Fibroblast of the aortic adventitia (primary cell): ENCODE results near the gene SLC9A2. TPM values are rescaled to one million over a fixed set of nuclear protein-coding genes. Genes with fewer than 3 reads are reported as not detected.

Experiments
- DNase-seq: peaks from one replicate; pipeline ENCODE4 v3.0.0-alpha.2; 2010; ENCODE audit warnings: low read depth
- H3K4me3 ChIP-seq: 2 replicates; pipeline ENCODE4 v1.5.1; 2011; ENCODE audit warnings: low read depth, mild to moderate bottlenecking, control low read depth, low read length, moderate library complexity
- total RNA-seq: library from RNA; depleted of rRNA; stranded (reverse); fragments of >200 nt; gene quantifications from 2 replicates; pipeline ENCODE4 v1.2.3, GENCODE V29; 2012; ENCODE audit warnings: low replicate concordance
- TF ChIP-seq, protein P1 (sequence below): IDR thresholded peaks from 2 replicates; pipeline ENCODE4 v1.5.1; 2011; ENCODE audit warnings: mild to moderate bottlenecking, low read length, control low read depth, inconsistent platforms; ENCODE audit not compliant: insufficient read depth

Gene SLC9A2
- total RNA-seq, 1 donor, result under 0.01 TPM

DNA sequence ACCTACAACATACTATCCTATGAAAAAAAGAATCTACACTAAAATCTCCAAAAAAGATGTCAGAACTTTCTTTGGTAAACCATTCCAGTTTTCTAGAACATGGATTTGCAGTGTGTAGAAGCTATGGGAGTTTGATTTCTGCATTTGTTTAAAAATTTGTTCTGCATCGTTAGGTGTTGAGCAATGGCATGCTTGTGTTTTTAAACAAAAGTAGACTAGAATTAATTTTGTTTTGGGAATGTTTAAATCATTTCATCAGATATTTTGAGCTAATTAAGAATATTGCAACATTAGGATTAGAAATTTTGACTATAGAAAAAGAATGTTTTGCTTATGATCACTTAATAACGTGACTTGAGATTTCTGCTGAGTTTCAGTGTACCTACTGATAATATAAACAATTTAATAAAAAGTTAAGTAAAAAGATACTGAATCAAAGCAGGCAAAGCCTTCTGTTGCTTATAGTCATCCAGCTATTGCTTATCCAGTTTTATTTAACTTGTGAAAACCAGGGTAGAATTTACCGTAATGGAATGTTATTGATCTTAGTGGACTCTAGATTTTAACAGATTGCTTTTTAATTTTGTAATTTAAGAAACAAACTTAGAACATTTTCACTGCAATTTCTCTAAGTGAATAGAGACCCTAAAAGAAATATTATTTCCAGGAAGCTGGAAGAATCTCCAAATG is 135.2 kb downstream of the SLC9A2 start:
- TF ChIP-seq, protein P1, sequence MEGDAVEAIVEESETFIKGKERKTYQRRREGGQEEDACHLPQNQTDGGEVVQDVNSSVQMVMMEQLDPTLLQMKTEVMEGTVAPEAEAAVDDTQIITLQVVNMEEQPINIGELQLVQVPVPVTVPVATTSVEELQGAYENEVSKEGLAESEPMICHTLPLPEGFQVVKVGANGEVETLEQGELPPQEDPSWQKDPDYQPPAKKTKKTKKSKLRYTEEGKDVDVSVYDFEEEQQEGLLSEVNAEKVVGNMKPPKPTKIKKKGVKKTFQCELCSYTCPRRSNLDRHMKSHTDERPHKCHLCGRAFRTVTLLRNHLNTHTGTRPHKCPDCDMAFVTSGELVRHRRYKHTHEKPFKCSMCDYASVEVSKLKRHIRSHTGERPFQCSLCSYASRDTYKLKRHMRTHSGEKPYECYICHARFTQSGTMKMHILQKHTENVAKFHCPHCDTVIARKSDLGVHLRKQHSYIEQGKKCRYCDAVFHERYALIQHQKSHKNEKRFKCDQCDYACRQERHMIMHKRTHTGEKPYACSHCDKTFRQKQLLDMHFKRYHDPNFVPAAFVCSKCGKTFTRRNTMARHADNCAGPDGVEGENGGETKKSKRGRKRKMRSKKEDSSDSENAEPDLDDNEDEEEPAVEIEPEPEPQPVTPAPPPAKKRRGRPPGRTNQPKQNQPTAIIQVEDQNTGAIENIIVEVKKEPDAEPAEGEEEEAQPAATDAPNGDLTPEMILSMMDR, result no peak
- H3K4me3 ChIP-seq, result no peak overlapping the region
- DNase-seq, result no peak

DNA sequence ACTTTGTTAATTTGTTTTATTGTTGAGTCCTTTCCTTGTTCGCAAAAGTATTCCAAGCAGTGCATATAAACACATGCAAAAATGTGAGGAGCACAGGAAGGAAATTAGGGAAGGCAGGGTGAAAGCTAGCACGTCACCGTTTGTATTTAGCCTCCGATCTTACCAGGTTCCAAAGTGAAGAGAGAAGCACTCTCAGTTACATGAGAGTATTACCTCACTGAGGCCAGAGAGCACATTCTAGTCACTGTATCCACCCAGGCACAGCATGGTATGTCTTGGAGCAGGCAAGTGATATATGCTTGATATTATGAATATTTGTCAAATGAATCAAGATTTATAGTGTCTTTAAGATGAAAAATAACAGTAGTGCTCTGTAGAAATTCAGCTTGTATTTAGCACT is 135.9 kb downstream of the SLC9A2 start:
- no peak overlapping the region for H3K4me3 ChIP-seq
- TF ChIP-seq, protein P1, result no peak
- DNase-seq, result no peak

DNA sequence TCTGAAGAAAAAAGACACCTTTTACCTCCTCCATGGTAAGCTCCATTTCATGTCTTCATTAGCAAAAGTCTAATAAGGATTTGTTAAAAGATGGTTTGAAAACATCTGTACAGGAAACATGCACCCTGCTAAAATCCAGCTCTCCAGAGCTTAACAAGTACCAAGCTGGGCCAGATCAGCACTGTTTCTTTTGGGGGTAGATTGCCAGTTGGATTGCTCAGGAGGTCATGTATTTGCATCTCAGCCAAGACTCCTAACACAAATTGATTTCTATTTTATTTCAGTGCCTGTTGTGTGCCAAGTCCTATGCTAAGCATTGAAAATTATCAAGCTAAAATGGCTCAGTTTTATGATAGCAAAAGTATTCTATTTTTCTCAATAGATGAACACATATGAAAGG is 139.1 kb downstream of the SLC9A2 start:
- no peak for DNase-seq
- TF ChIP-seq, protein P1, result no peak
- no peak overlapping the region for H3K4me3 ChIP-seq

Other genes with a start within 250 kb of the SLC9A2 start
- gene IL18RAP, start 196.4 kb upstream of the SLC9A2 start, total RNA-seq, result 0.09 TPM in 1 of 2 replicates, not detected in the other
- gene SLC9A4, start 146.3 kb upstream of the SLC9A2 start, total RNA-seq, result not detected in 2 replicates
- 2.1 TPM in 1 of 2 replicates, not detected in the other for gene TMEM182, start 142.5 kb downstream of the SLC9A2 start, total RNA-seq